ENCODE measurements around the gene NACC2. TPM values are rescaled to one million over a fixed set of nuclear protein-coding genes. Genes with fewer than 3 reads are reported as not detected.
"Not testable (repeated sequence)": the region's sequence is repeated elsewhere in the genome, so short reads cannot be mapped to it uniquely, and the experiment has no call there.

The NACC2 gene
- polyA plus RNA-seq, 4 donors = 4.9 to 10.1 (median 8.0) TPM

GRCh38 chr9:136062657-136063439, 32.2 kb downstream of the NACC2 start:
- Histone ChIP-seq H3K4me1 (ENCODE audit: control insufficient read depth in 3 of 3, insufficient read depth in 2 of 3, low read depth in 1 of 3, low read length in 2 of 3) (peaks cover 0 to 18% (median 3%) of the 10 kb centered on the region in 3 donors), H3K4me3 (ENCODE audit: low read depth in 1 of 3, low read length in 3 of 3) (no peak overlapping the region), H3K9me3 (ENCODE audit: control insufficient read depth in 2 of 2, insufficient read depth in 1 of 2, low read depth in 1 of 2, low read length in 1 of 2) (no peaks in the 10 kb centered on the region), H3K27me3 (ENCODE audit: control insufficient read depth in 3 of 3, insufficient read depth in 3 of 3, low read length in 3 of 3) (no peaks in the 10 kb centered on the region), H3K36me3 (ENCODE audit: control insufficient read depth in 3 of 3, insufficient read depth in 2 of 3, low read depth in 1 of 3, low read length in 3 of 3) (peaks cover 0 to 33% (median 2%) of the 10 kb centered on the region in 3 donors), H3K27ac (ENCODE audit: low read depth in 1 of 3, low read length in 2 of 3) (no peak overlapping the region)
- WGBS, 3 donors = 91 to 92% (median 91%) methylated on average over 22 of the region's 22 CpGs
- DNase-seq (no peak), FAIRE-seq (no peak)

DNA sequence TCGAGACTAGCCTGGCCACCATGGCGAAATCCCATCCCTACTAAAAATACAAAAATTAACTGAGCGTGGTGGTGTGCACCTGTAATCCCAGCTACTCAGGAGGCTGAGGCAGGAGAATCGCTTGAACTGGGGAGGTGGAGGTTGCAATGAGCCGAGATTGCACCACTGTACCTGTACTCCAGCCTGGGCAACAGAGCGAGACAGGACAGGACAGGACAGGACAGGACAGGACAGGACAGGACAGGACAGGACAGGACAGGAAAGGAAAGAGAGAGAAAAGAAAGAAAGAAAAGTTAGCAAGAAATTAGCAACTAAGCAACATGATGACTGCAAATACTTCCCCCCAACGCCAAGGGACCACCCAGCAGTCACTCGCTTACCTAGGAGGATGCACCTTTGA, 33.2 kb downstream of the NACC2 start:
- WGBS, 3 donors = 92 to 94% (median 94%) methylated on average over 8 of the region's 8 CpGs
- FAIRE-seq; H3K4me3 ChIP-seq (ENCODE audit: low read depth in 1 of 3, low read length in 3 of 3); H3K27me3 ChIP-seq (ENCODE audit: control insufficient read depth in 3 of 3, insufficient read depth in 3 of 3, low read length in 3 of 3); DNase-seq; H3K9me3 ChIP-seq (ENCODE audit: control insufficient read depth in 2 of 2, insufficient read depth in 1 of 2, low read depth in 1 of 2, low read length in 1 of 2); H3K27ac ChIP-seq (ENCODE audit: low read depth in 1 of 3, low read length in 2 of 3): not testable (repeated sequence)
- peaks cover 0 to 18% (median 3%) of the 10 kb centered on the region in 3 donors for H3K4me1 ChIP-seq (ENCODE audit: control insufficient read depth in 3 of 3, insufficient read depth in 2 of 3, low read depth in 1 of 3, low read length in 2 of 3)
- H3K36me3 ChIP-seq (ENCODE audit: control insufficient read depth in 3 of 3, insufficient read depth in 2 of 3, low read depth in 1 of 3, low read length in 3 of 3) = peaks cover 0 to 41% (median 2%) of the 10 kb centered on the region in 3 donors

DNA sequence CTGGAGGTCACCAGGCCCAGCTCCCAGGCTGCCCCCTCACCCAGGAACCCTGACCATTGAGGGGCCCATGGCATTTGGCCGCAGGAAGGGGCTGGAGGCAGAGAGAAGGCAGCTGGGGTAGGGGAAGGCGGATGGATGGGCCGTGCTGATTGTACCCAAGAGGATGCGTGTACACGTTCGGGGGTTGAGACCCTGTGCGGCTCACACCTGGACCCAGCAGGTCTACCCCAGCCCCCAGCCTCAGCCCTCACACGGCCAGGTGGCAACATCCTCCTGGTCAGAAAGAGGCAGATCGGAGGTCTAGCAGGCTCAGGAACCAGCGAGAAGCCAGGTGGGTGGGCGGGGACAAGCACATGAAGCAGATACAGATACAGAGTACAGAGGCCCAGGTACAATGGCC, 33.7 kb downstream of the NACC2 start:
- FAIRE-seq = no peak
- 85 to 92% (median 85%) methylated on average over 11 of the region's 11 CpGs for WGBS, 3 donors
- Histone ChIP-seq H3K9me3 (ENCODE audit: control insufficient read depth in 2 of 2, insufficient read depth in 1 of 2, low read depth in 1 of 2, low read length in 1 of 2) (no peaks in the 10 kb centered on the region), H3K27ac (ENCODE audit: low read depth in 1 of 3, low read length in 2 of 3) (no peak overlapping the region), H3K27me3 (ENCODE audit: control insufficient read depth in 3 of 3, insufficient read depth in 3 of 3, low read length in 3 of 3) (no peaks in the 10 kb centered on the region), H3K4me1 (ENCODE audit: control insufficient read depth in 3 of 3, insufficient read depth in 2 of 3, low read depth in 1 of 3, low read length in 2 of 3) (peaks cover 0 to 18% (median 3%) of the 10 kb centered on the region in 3 donors), H3K4me3 (ENCODE audit: low read depth in 1 of 3, low read length in 3 of 3) (no peak overlapping the region), H3K36me3 (ENCODE audit: control insufficient read depth in 3 of 3, insufficient read depth in 2 of 3, low read depth in 1 of 3, low read length in 3 of 3) (peaks cover 0 to 45% (median 2%) of the 10 kb centered on the region in 3 donors)
- no peak for DNase-seq

GRCh38 chr9:136060671-136061371, 34.3 kb downstream of the NACC2 start:
- Histone ChIP-seq H3K27ac (ENCODE audit: low read depth in 1 of 3, low read length in 2 of 3) (no peak overlapping the region), H3K9me3 (ENCODE audit: control insufficient read depth in 2 of 2, insufficient read depth in 1 of 2, low read depth in 1 of 2, low read length in 1 of 2) (no peaks in the 10 kb centered on the region), H3K27me3 (ENCODE audit: control insufficient read depth in 3 of 3, insufficient read depth in 3 of 3, low read length in 3 of 3) (no peaks in the 10 kb centered on the region), H3K4me3 (ENCODE audit: low read depth in 1 of 3, low read length in 3 of 3) (no peak overlapping the region), H3K4me1 (ENCODE audit: control insufficient read depth in 3 of 3, insufficient read depth in 2 of 3, low read depth in 1 of 3, low read length in 2 of 3) (peaks cover 0 to 23% (median 3%) of the 10 kb centered on the region in 3 donors), H3K36me3 (ENCODE audit: control insufficient read depth in 3 of 3, insufficient read depth in 2 of 3, low read depth in 1 of 3, low read length in 3 of 3) (peaks cover 0 to 47% (median under 1%) of the 10 kb centered on the region in 3 donors)
- FAIRE-seq (no peak), DNase-seq (no peak)
- 66 to 78% (median 73%) methylated on average over 15 to 19 of the region's 19 CpGs for WGBS, 3 donors

DNA sequence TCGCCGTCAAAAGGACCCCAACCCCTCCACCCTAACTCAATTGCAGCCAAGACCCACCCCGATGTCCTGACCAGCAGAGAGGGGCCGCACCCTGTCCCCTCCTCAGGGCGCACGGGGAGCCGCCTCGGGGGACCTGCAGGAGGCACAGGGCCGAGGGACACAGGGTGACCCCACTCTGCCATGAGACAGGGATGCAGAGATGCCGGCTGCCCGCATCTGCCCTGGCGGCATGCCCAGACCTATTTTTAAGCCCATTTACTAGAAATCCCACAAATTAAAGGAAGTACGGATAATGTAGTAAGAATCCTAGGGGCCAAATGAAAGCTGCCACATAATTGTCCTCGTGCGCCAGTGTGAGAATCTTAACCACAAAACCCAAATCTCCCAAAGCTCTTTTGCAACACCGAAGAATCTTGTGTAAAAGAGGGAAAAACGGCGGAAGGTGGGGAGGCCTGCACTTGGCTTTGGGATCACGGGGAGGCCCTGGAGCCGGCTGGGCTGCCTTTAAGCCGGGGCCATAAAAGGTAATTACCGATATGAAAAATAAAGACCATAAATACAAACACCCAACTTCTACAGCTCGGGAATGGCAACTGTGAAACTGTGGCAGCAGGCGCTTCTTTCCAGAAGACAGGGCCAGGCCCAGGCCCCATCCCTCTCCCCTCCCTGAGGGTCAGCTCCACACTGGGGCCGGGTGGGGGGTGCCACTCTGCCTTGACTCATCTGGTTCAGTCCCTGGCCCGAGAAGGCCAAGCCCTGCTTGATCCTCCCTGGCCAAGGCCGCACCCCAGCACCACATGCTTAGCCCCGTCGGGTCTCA, 35.0 kb downstream of the NACC2 start:
- H3K4me3 ChIP-seq (ENCODE audit: low read depth in 1 of 3, low read length in 3 of 3) = no peak overlapping the region
- 49 to 61% (median 54%) methylated on average over 29 of the region's 29 CpGs for WGBS, 3 donors
- DNase-seq (peak; percentile 27 to 63), FAIRE-seq (no peak)
- H3K36me3 ChIP-seq (ENCODE audit: control insufficient read depth in 3 of 3, insufficient read depth in 2 of 3, low read depth in 1 of 3, low read length in 3 of 3) = peaks cover 0 to 46% (median 0%) of the 10 kb centered on the region in 3 donors
- H3K9me3 ChIP-seq (ENCODE audit: control insufficient read depth in 2 of 2, insufficient read depth in 1 of 2, low read depth in 1 of 2, low read length in 1 of 2) = no peaks in the 10 kb centered on the region
- H3K4me1 ChIP-seq (ENCODE audit: control insufficient read depth in 3 of 3, insufficient read depth in 2 of 3, low read depth in 1 of 3, low read length in 2 of 3) = peaks cover 0 to 31% (median 3%) of the 10 kb centered on the region in 3 donors
- no peak overlapping the region for H3K27ac ChIP-seq (ENCODE audit: low read depth in 1 of 3, low read length in 2 of 3)
- no peaks in the 10 kb centered on the region for H3K27me3 ChIP-seq (ENCODE audit: control insufficient read depth in 3 of 3, insufficient read depth in 3 of 3, low read length in 3 of 3)

DNA sequence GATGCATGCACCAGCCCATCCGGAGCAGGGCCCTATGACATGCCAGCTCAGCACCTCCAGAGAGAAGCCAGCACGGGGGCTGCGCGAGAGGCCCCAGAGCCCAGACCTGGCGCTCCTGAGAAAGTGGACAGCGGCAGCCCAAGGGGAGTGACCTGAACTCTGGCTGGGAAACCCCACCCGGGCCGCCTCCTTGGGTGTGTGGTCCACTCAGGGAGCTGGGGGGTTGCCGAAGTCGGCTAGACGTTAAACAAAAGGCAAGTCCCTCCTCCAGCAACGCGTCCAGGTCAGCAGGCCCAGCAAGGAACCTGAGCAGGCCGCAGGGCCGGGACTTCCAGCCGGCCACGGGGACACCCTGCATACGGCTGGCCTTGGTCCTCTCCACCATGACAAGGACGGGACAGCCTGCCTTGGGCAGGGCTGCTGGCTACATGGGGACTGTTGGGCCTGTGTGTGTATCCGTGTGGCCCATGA, 35.7 kb downstream of the NACC2 start:
- 84 to 90% (median 90%) methylated on average over 17 to 20 of the region's 20 CpGs for WGBS, 3 donors
- Histone ChIP-seq H3K36me3 (ENCODE audit: control insufficient read depth in 3 of 3, insufficient read depth in 2 of 3, low read depth in 1 of 3, low read length in 3 of 3) (peaks cover 0 to 52% (median 0%) of the 10 kb centered on the region in 3 donors), H3K4me3 (ENCODE audit: low read depth in 1 of 3, low read length in 3 of 3) (no peak overlapping the region), H3K9me3 (ENCODE audit: control insufficient read depth in 2 of 2, insufficient read depth in 1 of 2, low read depth in 1 of 2, low read length in 1 of 2) (no peaks in the 10 kb centered on the region), H3K4me1 (ENCODE audit: control insufficient read depth in 3 of 3, insufficient read depth in 2 of 3, low read depth in 1 of 3, low read length in 2 of 3) (peaks cover 0 to 32% (median 3%) of the 10 kb centered on the region in 3 donors), H3K27ac (ENCODE audit: low read depth in 1 of 3, low read length in 2 of 3) (no peak overlapping the region), H3K27me3 (ENCODE audit: control insufficient read depth in 3 of 3, insufficient read depth in 3 of 3, low read length in 3 of 3) (no peaks in the 10 kb centered on the region)
- DNase-seq = no peak
- FAIRE-seq = no peak

DNA sequence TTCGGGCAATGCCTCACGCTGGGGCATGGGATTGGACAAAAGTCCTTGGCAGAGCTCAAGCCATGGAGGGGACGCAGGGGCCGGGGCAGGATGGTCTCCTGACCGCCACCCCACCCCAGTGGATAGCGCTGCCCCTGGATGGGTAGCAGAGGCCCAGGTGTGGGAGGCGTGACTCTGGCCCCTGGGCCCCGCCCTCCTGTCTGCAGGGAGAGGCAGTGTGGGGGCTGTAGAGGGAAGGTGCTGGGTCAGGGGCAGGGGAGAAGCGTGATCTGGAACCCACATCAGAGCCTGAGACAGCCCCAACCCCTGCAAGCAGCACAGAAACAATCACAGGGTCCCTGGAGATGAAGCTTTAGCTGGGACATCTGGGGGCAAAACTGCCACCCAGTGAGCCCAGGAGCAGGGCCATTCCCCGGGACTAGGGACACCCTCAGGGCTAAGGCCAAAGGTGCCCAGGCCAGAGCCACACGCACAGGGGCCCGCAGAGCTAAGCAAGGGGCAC, 36.2 kb downstream of the NACC2 start:
- Histone ChIP-seq H3K4me1 (ENCODE audit: control insufficient read depth in 3 of 3, insufficient read depth in 2 of 3, low read depth in 1 of 3, low read length in 2 of 3) (peaks cover 0 to 36% (median 3%) of the 10 kb centered on the region in 3 donors), H3K27ac (ENCODE audit: low read depth in 1 of 3, low read length in 2 of 3) (no peak overlapping the region), H3K9me3 (ENCODE audit: control insufficient read depth in 2 of 2, insufficient read depth in 1 of 2, low read depth in 1 of 2, low read length in 1 of 2) (no peaks in the 10 kb centered on the region), H3K4me3 (ENCODE audit: low read depth in 1 of 3, low read length in 3 of 3) (no peak overlapping the region), H3K36me3 (ENCODE audit: control insufficient read depth in 3 of 3, insufficient read depth in 2 of 3, low read depth in 1 of 3, low read length in 3 of 3) (peaks cover 0 to 53% (median 0%) of the 10 kb centered on the region in 3 donors), H3K27me3 (ENCODE audit: control insufficient read depth in 3 of 3, insufficient read depth in 3 of 3, low read length in 3 of 3) (no peaks in the 10 kb centered on the region)
- 85 to 90% (median 90%) methylated on average over 11 to 12 of the region's 12 CpGs for WGBS, 3 donors
- FAIRE-seq = no peak
- DNase-seq = no peak

GRCh38 chr9:136058084-136058483, 37.0 kb downstream of the NACC2 start:
- Histone ChIP-seq H3K9me3 (ENCODE audit: control insufficient read depth in 2 of 2, insufficient read depth in 1 of 2, low read depth in 1 of 2, low read length in 1 of 2) (no peaks in the 10 kb centered on the region), H3K4me3 (ENCODE audit: low read depth in 1 of 3, low read length in 3 of 3) (no peak overlapping the region), H3K4me1 (ENCODE audit: control insufficient read depth in 3 of 3, insufficient read depth in 2 of 3, low read depth in 1 of 3, low read length in 2 of 3) (peaks cover 0 to 43% (median 7%) of the 10 kb centered on the region in 3 donors), H3K27ac (ENCODE audit: low read depth in 1 of 3, low read length in 2 of 3) (no peak overlapping the region), H3K36me3 (ENCODE audit: control insufficient read depth in 3 of 3, insufficient read depth in 2 of 3, low read depth in 1 of 3, low read length in 3 of 3) (peaks cover 0 to 53% (median 0%) of the 10 kb centered on the region in 3 donors), H3K27me3 (ENCODE audit: control insufficient read depth in 3 of 3, insufficient read depth in 3 of 3, low read length in 3 of 3) (no peaks in the 10 kb centered on the region)
- 87 to 89% (median 88%) methylated on average over 11 to 13 of the region's 13 CpGs for WGBS, 3 donors
- FAIRE-seq = no peak
- no peak for DNase-seq
